WTC11 (cell line): Measurements from ENCODE around the gene VAC14. TPM values are rescaled to one million over a fixed set of nuclear protein-coding genes. Genes with fewer than 3 reads are reported as not detected.

Experiments used
- ATAC-seq: fragments of 200-7000 bp; cut with Tn5 transposase; 2 replicates; pipeline ENCODE4 v1.10.0; 2021; ENCODE audit warnings: mild to moderate bottlenecking, moderate library complexity
- CTCF ChIA-PET: fragments of 300-600 bp; sonication (Branson Sonifier 250); formaldehyde crosslinking; loops from one replicate; lab custom pipeline; 2021; ENCODE audit warnings: antibody characterized with exemption; lab: Charles Lee
- POLR2A ChIA-PET: fragments of 350-600 bp; sonication (Branson Sonifier 250); formaldehyde crosslinking; loops from one replicate; lab custom pipeline; 2021; ENCODE audit warnings: antibody characterized with exemption; lab: Charles Lee
- DNase-seq: peaks from one replicate; pipeline ENCODE4 v3.0.0; 2021; ENCODE audit warnings: low spot score
- H3K27ac Mint-ChIP-seq: 2 replicates; pipeline ENCODE4 v1.8.0; 2021; ENCODE audit warnings: mixed read lengths
- H3K27me3 Mint-ChIP-seq: 2 replicates; pipeline ENCODE4 v1.8.0; 2021; ENCODE audit warnings: low read depth, mild to moderate bottlenecking, moderate library complexity, mixed read lengths
- H3K36me3 Mint-ChIP-seq: 2 replicates; pipeline ENCODE4 v1.8.0; 2021; ENCODE audit warnings: mixed read lengths
- H3K4me1 Mint-ChIP-seq: 2 replicates; pipeline ENCODE4 v1.8.0; 2022; ENCODE audit warnings: mixed read lengths
- H3K4me3 Mint-ChIP-seq: 2 replicates; pipeline ENCODE4 v1.8.0; 2021; ENCODE audit warnings: mild to moderate bottlenecking, moderate library complexity, mixed read lengths
- H3K9me3 Mint-ChIP-seq: 2 replicates; pipeline ENCODE4 v1.8.0; 2021; ENCODE audit warnings: mixed read lengths
- CBFB ChIP-seq: sonication (generic); formaldehyde crosslinking; IDR thresholded peaks from 2 replicates; pipeline ENCODE4 v1.8.1; 2022; ENCODE audit warnings: mild to moderate bottlenecking, low read depth, missing genetic modification reagents
- FOXK1 ChIP-seq: sonication (generic); formaldehyde crosslinking; IDR thresholded peaks from 2 replicates; pipeline ENCODE4 v1.8.0; 2022; ENCODE audit warnings: mild to moderate bottlenecking, moderate library complexity, missing genetic modification reagents
- FOXP1 ChIP-seq: sonication (generic); formaldehyde crosslinking; IDR thresholded peaks from 2 replicates; pipeline ENCODE4 v1.8.0; 2022; ENCODE audit warnings: missing genetic modification reagents, mild to moderate bottlenecking, moderate library complexity, borderline replicate concordance
- GABPB1 ChIP-seq: sonication (generic); formaldehyde crosslinking; IDR thresholded peaks from 2 replicates; pipeline ENCODE4 v1.8.1; 2023; ENCODE audit warnings: mild to moderate bottlenecking, missing genetic modification reagents
- MYBL2 ChIP-seq: sonication (generic); formaldehyde crosslinking; IDR thresholded peaks from 2 replicates; pipeline ENCODE4 v1.8.1; 2023; ENCODE audit warnings: mild to moderate bottlenecking, moderate library complexity, missing genetic modification reagents
- NFATC4 ChIP-seq: fragments of 250-450 bp; sonication (Bioruptor Pico); IDR thresholded peaks from 2 replicates; pipeline ENCODE4 v1.9.0; 2021; ENCODE audit warnings: mild to moderate bottlenecking
- NR2C2 ChIP-seq: sonication (generic); formaldehyde crosslinking; IDR thresholded peaks from 2 replicates; pipeline ENCODE4 v1.8.0; 2022; ENCODE audit warnings: mild to moderate bottlenecking, missing genetic modification reagents
- RELA ChIP-seq: sonication (generic); formaldehyde crosslinking; IDR thresholded peaks from 2 replicates; pipeline ENCODE4 v1.8.1; 2022; ENCODE audit warnings: missing genetic modification reagents, mild to moderate bottlenecking, borderline replicate concordance
- ZNF138 ChIP-seq: sonication (generic); formaldehyde crosslinking; conservative IDR thresholded peaks from 2 replicates; pipeline ENCODE4 v1.8.1; 2022; ENCODE audit warnings: mild to moderate bottlenecking, moderate library complexity, missing genetic modification reagents
- total RNA-seq: library from RNA; stranded (reverse); gene quantifications from 3 replicates; pipeline ENCODE4 v1.2.3, GENCODE V29; 2021
- TF ChIP-seq, protein P1 (sequence below): sonication (generic); formaldehyde crosslinking; IDR thresholded peaks from 2 replicates; pipeline ENCODE4 v1.8.0; 2023; ENCODE audit warnings: missing genetic modification reagents
- TF ChIP-seq, protein P2 (sequence below): fragments of 200-600 bp; IDR thresholded peaks from 2 replicates; pipeline ENCODE4 v1.8.0; 2022; ENCODE audit warnings: antibody characterized with exemption
- TF ChIP-seq, protein P3 (sequence below): sonication (generic); formaldehyde crosslinking; IDR thresholded peaks from 2 replicates; pipeline ENCODE4 v1.8.1; 2022; ENCODE audit warnings: mild to moderate bottlenecking, missing genetic modification reagents, moderate library complexity, borderline replicate concordance
- TF ChIP-seq, protein P4 (sequence below): fragments of 250-450 bp; sonication (Bioruptor Pico); IDR thresholded peaks from 2 replicates; pipeline ENCODE4 v1.9.0; 2021; ENCODE audit warnings: moderate library complexity, mild to moderate bottlenecking, inconsistent platforms, borderline replicate concordance
- TF ChIP-seq, protein P5 (sequence below): sonication (generic); formaldehyde crosslinking; IDR thresholded peaks from 2 replicates; pipeline ENCODE4 v1.8.0; 2022; ENCODE audit warnings: mild to moderate bottlenecking, missing genetic modification reagents
- TF ChIP-seq, protein P6 (sequence below): sonication (generic); formaldehyde crosslinking; IDR thresholded peaks from 2 replicates; pipeline ENCODE4 v1.8.0; 2022; ENCODE audit warnings: mild to moderate bottlenecking, missing genetic modification reagents
- TF ChIP-seq, protein P7 (sequence below): sonication (generic); formaldehyde crosslinking; IDR thresholded peaks from 2 replicates; pipeline ENCODE4 v1.8.0; 2022; ENCODE audit warnings: mild to moderate bottlenecking, missing genetic modification reagents
- TF ChIP-seq, protein P8 (sequence below): fragments of 250-450 bp; sonication (Bioruptor Pico); IDR thresholded peaks from 2 replicates; pipeline ENCODE4 v1.9.0; 2021; ENCODE audit warnings: mild to moderate bottlenecking, borderline replicate concordance

The VAC14 gene
- total RNA-seq, 1 experiment from 2014 or later: 60.1 TPM

DNA sequence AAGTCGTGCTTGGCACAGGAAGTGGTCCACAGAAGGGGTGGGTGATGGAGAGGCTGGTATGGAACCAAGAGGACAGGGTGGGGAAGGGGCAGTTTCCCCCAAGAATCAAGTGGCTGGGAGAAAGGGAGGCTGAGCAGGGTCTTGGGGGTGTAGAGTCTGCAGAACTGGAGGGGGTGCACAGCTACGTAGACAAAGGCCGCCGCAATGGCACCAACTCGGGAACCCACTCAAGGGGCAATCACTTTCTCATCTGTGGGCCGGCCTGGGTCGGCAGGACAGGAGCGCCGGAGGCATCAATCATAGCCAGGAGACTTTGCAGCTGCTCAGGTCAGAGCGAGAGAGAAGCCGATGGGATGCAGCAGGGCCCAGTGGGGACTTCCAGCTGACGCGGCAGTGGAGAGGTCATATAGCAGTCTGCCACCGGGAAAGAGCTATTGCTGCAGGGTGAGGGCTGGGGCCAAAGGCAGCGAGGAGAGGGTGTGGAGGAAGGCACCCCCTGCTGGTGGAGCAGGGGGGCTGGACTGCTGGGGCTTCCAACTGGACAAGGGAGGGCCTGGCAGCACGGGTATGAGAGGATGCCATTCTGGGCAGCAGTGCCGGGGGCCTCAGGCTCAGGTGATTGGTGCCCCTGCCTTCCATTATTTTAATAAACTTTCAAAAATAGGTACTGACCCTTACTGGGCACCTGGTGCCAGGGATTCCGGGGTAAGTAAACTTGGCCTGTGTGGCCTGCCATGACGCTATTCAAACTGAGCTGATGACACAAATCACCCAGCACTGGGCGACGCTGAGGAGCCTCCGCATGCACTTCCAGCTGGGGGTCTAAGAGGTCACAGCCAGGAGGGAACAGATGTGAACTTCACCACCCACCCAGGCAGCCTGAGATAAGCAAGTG, 62.6 kb downstream of the VAC14 start:
- POLR2A ChIA-PET: interaction anchor here (1.0 to 1.2 kb wide), 2 partner anchors 12 to 51 kb away, joined by 3 to 4 read pairs; no protein-coding TSS in a partner anchor
- DNase-seq (peak; percentile 73), ATAC-seq (peak; percentile 84)
- Mint-ChIP-seq H3K27ac (peak overlapping the region; percentile 49; the same call in 1 of the 2 replicates), H3K27me3 (no peaks in the 10 kb centered on the region), H3K4me3 (no peak overlapping the region), H3K36me3 (peaks cover 9% of the 10 kb centered on the region), H3K4me1 (peaks cover 21% of the 10 kb centered on the region), H3K9me3 (peaks cover 5% of the 10 kb centered on the region)
- CTCF ChIA-PET: interaction anchor here (0.6 to 3.0 kb wide), 29 partner anchors 8 to 85 kb away, joined by 3 to 91 read pairs (median 5); partner anchors contain the start of gene MTSS2
- TF ChIP-seq, protein P1, sequence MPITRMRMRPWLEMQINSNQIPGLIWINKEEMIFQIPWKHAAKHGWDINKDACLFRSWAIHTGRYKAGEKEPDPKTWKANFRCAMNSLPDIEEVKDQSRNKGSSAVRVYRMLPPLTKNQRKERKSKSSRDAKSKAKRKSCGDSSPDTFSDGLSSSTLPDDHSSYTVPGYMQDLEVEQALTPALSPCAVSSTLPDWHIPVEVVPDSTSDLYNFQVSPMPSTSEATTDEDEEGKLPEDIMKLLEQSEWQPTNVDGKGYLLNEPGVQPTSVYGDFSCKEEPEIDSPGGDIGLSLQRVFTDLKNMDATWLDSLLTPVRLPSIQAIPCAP (CRISPR knock-in tag): no peak
- TF ChIP-seq, protein P2, sequence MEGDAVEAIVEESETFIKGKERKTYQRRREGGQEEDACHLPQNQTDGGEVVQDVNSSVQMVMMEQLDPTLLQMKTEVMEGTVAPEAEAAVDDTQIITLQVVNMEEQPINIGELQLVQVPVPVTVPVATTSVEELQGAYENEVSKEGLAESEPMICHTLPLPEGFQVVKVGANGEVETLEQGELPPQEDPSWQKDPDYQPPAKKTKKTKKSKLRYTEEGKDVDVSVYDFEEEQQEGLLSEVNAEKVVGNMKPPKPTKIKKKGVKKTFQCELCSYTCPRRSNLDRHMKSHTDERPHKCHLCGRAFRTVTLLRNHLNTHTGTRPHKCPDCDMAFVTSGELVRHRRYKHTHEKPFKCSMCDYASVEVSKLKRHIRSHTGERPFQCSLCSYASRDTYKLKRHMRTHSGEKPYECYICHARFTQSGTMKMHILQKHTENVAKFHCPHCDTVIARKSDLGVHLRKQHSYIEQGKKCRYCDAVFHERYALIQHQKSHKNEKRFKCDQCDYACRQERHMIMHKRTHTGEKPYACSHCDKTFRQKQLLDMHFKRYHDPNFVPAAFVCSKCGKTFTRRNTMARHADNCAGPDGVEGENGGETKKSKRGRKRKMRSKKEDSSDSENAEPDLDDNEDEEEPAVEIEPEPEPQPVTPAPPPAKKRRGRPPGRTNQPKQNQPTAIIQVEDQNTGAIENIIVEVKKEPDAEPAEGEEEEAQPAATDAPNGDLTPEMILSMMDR: peak; percentile 46

DNA sequence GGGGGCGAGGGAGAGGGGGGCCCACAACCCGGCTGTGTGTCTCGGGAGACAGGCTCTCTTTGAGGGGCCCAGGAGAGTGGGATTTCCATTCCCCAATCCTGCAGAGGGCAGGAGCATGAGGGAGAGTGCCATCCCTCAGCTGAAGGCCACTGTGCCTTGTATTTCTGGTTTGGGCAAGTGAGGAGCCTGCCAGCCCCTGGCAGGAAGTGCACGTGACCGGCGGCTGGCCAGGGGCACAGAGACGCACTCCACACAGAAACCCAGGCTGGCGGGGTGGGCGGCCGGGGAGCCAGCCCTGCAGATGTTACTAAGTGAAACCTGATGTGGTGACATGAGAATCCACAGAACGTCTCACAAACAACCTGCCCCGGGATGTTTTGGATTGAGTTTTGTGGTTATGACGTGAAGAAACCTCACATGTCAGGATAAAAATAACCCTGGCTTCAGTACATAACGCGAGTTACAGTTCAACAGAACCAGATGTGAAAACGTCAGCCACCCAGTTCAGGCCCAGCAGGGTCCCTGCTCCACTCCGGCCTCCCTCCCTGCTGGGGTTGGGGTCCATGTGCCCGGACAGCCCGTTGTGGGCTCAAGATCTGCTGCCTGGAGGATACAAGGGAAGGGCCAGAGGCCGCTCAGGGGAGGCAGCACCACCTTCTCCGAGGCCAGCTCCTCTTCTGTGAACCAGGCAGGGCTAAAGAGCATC, 63.4 kb downstream of the VAC14 start:
- Mint-ChIP-seq H3K27me3 (no peaks in the 10 kb centered on the region), H3K36me3 (peaks cover 1% of the 10 kb centered on the region), H3K9me3 (no peaks in the 10 kb centered on the region), H3K27ac (no peak overlapping the region; the same call in 1 of the 2 replicates), H3K4me1 (peaks cover 21% of the 10 kb centered on the region), H3K4me3 (no peak overlapping the region)
- DNase-seq: no peak
- no peak for ATAC-seq
- POLR2A ChIA-PET: interaction anchor here (1.0 to 1.4 kb wide), 2 partner anchors 9 to 13 kb away, joined by 3 read pairs; no protein-coding TSS in a partner anchor
- CTCF ChIA-PET: interaction anchor here (0.6 to 3.0 kb wide), 28 partner anchors 7 to 84 kb away, joined by 3 to 91 read pairs (median 6); partner anchors contain the start of gene MTSS2
- no peak for TF ChIP-seq FOXP1 (CRISPR knock-in tag)
- TF ChIP-seq MYBL2: no peak
- no peak for TF ChIP-seq FOXK1 (CRISPR knock-in tag)
- TF ChIP-seq, protein P3, sequence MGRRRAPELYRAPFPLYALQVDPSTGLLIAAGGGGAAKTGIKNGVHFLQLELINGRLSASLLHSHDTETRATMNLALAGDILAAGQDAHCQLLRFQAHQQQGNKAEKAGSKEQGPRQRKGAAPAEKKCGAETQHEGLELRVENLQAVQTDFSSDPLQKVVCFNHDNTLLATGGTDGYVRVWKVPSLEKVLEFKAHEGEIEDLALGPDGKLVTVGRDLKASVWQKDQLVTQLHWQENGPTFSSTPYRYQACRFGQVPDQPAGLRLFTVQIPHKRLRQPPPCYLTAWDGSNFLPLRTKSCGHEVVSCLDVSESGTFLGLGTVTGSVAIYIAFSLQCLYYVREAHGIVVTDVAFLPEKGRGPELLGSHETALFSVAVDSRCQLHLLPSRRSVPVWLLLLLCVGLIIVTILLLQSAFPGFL (CRISPR knock-in tag): no peak
- TF ChIP-seq, protein P1 (CRISPR knock-in tag): no peak
- TF ChIP-seq NFATC4 (CRISPR knock-in tag): no peak
- TF ChIP-seq, protein P4, sequence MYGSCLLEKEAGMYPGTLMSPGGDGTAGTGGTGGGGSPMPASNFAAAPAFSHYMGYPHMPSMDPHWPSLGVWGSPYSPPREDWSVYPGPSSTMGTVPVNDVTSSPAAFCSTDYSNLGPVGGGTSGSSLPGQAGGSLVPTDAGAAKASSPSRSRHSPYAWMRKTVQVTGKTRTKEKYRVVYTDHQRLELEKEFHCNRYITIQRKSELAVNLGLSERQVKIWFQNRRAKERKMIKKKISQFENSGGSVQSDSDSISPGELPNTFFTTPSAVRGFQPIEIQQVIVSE: no peak
- TF ChIP-seq, protein P5, sequence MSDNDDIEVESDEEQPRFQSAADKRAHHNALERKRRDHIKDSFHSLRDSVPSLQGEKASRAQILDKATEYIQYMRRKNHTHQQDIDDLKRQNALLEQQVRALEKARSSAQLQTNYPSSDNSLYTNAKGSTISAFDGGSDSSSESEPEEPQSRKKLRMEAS (CRISPR knock-in tag): no peak
- TF ChIP-seq NR2C2 (CRISPR knock-in tag): no peak
- no peak for TF ChIP-seq CBFB (CRISPR knock-in tag)
- TF ChIP-seq ZNF138 (CRISPR knock-in tag): no peak
- TF ChIP-seq, protein P6, sequence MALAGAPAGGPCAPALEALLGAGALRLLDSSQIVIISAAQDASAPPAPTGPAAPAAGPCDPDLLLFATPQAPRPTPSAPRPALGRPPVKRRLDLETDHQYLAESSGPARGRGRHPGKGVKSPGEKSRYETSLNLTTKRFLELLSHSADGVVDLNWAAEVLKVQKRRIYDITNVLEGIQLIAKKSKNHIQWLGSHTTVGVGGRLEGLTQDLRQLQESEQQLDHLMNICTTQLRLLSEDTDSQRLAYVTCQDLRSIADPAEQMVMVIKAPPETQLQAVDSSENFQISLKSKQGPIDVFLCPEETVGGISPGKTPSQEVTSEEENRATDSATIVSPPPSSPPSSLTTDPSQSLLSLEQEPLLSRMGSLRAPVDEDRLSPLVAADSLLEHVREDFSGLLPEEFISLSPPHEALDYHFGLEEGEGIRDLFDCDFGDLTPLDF: no peak
- TF ChIP-seq, protein P7, sequence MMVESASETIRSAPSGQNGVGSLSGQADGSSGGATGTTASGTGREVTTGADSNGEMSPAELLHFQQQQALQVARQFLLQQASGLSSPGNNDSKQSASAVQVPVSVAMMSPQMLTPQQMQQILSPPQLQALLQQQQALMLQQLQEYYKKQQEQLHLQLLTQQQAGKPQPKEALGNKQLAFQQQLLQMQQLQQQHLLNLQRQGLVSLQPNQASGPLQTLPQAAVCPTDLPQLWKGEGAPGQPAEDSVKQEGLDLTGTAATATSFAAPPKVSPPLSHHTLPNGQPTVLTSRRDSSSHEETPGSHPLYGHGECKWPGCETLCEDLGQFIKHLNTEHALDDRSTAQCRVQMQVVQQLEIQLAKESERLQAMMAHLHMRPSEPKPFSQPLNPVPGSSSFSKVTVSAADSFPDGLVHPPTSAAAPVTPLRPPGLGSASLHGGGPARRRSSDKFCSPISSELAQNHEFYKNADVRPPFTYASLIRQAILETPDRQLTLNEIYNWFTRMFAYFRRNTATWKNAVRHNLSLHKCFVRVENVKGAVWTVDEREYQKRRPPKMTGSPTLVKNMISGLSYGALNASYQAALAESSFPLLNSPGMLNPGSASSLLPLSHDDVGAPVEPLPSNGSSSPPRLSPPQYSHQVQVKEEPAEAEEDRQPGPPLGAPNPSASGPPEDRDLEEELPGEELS (CRISPR knock-in tag): no peak
- no peak for TF ChIP-seq GABPB1 (CRISPR knock-in tag)
- no peak for TF ChIP-seq RELA
- TF ChIP-seq, protein P8, sequence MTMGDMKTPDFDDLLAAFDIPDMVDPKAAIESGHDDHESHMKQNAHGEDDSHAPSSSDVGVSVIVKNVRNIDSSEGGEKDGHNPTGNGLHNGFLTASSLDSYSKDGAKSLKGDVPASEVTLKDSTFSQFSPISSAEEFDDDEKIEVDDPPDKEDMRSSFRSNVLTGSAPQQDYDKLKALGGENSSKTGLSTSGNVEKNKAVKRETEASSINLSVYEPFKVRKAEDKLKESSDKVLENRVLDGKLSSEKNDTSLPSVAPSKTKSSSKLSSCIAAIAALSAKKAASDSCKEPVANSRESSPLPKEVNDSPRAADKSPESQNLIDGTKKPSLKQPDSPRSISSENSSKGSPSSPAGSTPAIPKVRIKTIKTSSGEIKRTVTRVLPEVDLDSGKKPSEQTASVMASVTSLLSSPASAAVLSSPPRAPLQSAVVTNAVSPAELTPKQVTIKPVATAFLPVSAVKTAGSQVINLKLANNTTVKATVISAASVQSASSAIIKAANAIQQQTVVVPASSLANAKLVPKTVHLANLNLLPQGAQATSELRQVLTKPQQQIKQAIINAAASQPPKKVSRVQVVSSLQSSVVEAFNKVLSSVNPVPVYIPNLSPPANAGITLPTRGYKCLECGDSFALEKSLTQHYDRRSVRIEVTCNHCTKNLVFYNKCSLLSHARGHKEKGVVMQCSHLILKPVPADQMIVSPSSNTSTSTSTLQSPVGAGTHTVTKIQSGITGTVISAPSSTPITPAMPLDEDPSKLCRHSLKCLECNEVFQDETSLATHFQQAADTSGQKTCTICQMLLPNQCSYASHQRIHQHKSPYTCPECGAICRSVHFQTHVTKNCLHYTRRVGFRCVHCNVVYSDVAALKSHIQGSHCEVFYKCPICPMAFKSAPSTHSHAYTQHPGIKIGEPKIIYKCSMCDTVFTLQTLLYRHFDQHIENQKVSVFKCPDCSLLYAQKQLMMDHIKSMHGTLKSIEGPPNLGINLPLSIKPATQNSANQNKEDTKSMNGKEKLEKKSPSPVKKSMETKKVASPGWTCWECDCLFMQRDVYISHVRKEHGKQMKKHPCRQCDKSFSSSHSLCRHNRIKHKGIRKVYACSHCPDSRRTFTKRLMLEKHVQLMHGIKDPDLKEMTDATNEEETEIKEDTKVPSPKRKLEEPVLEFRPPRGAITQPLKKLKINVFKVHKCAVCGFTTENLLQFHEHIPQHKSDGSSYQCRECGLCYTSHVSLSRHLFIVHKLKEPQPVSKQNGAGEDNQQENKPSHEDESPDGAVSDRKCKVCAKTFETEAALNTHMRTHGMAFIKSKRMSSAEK (CRISPR knock-in tag): no peak
